HepG2 (cell line): ENCODE data around the gene ZSCAN32.

Experiments used
- KDM5A ChIP-seq: fragments of 200-600 bp; sonication (generic); IDR thresholded peaks from 2 replicates; pipeline ENCODE4 v1.7.0; 2018; ENCODE audit warnings: antibody characterized with exemption, mild to moderate bottlenecking, low read length, borderline replicate concordance
- POLR2A ChIP-seq, 2 experiments: IDR thresholded peaks; 2 replicates each; pipeline ENCODE4 v1.6.1; 2011; ENCODE audit warnings: low read depth in 2 of 2, low read length in 2 of 2, mild to moderate bottlenecking in 1 of 2, moderate library complexity in 1 of 2; ENCODE audit not compliant: insufficient read depth in 1 of 2
- RBAK ChIP-seq: sonication (generic); formaldehyde crosslinking; IDR thresholded peaks from 2 replicates; pipeline ENCODE4 v1.5.1; 2020; ENCODE audit warnings: mild to moderate bottlenecking, missing genetic modification reagents
- REST ChIP-seq, 2 experiments: IDR thresholded peaks; 2 replicates each; pipeline ENCODE4 v1.6.1; 2011 to 2012; ENCODE audit warnings: low read length in 2 of 2, borderline replicate concordance in 1 of 2, low read depth in 1 of 2, mild to moderate bottlenecking in 1 of 2, moderate library complexity in 1 of 2
- TCF7L2 ChIP-seq: IDR thresholded peaks from 2 replicates; pipeline ENCODE4 v1.6.1; 2011; ENCODE audit warnings: mild to moderate bottlenecking, low read depth, low read length, moderate library complexity
- ZNF430 ChIP-seq: sonication (generic); formaldehyde crosslinking; IDR thresholded peaks from 2 replicates; pipeline ENCODE4 v1.9.0; 2021; ENCODE audit warnings: mild to moderate bottlenecking, missing genetic modification reagents

- TF ChIP-seq REST (IDR thresholded peaks at IDR 0.05; ENCODE audit: borderline replicate concordance in 1 of 2, low read depth in 1 of 2, low read length in 2 of 2) (no peak), POLR2A (IDR thresholded peaks at IDR 0.05; ENCODE audit: insufficient read depth in 1 of 2, low read depth in 2 of 2, low read length in 2 of 2) (no peak), KDM5A (no peak), ZNF430 (CRISPR knock-in tag) (no peak), RBAK (CRISPR knock-in tag) (no peak), TCF7L2 (no peak)
Measured at GRCh38 chr16:3349175-3349574, 51.6 kb downstream of the ZSCAN32 start.
